Measurements from ENCODE around the gene MEIS3. TPM values are rescaled to one million over a fixed set of nuclear protein-coding genes. Genes with fewer than 3 reads are reported as not detected.

The MEIS3 gene
- total RNA-seq, 2 experiments from 2014 or later: 0.47 TPM; not detected in 1

- intact Hi-C loops (cut with DNase I, micrococcal nuclease): no loop called here
- Histone ChIP-seq H3K27ac (ENCODE audit: low read depth in 1 of 2, low read length in 2 of 2) (no peak overlapping the region), H3K4me3 (ENCODE audit: low read length) (no peak overlapping the region), H3K36me3 (ENCODE audit: insufficient read depth, low read length) (no peaks in the 10 kb centered on the region), H3K4me1 (ENCODE audit: insufficient read depth, low read length) (peaks cover 40% of the 10 kb centered on the region), H3K27me3 (ENCODE audit: control insufficient read depth in 1 of 2, insufficient read depth in 2 of 2, low read length in 2 of 2) (peaks cover 49 to 57% of the 10 kb centered on the region in 2 experiments), H3K9me3 (ENCODE audit: control insufficient read depth in 1 of 2, insufficient read depth in 1 of 2, low read length in 2 of 2) (peaks cover 0 to 30% of the 10 kb centered on the region in 2 experiments)
- H3K9me3 Mint-ChIP-seq: no peaks in the 10 kb centered on the region
- no peak for TF ChIP-seq CTCF (IDR thresholded peaks at IDR 0.05)
- ATAC-seq (ENCODE audit: poor library complexity) (no peak), DNase-seq (no peak)
- ChIA-PET POLR2A (no interaction called here), CTCF (no interaction called here)
- peaks cover 72% of the 10 kb centered on the region for H3K27me3 Mint-ChIP-seq
- peaks cover 38% of the 10 kb centered on the region for H3K4me1 Mint-ChIP-seq (ENCODE audit: low read depth)
- H3K36me3 Mint-ChIP-seq (ENCODE audit: low read depth): no peaks in the 10 kb centered on the region
- no peak overlapping the region for H3K4me3 Mint-ChIP-seq
- H3K27ac Mint-ChIP-seq: no peak overlapping the region
These were observed 2.7 kb downstream of the MEIS3 start for GRCh38 chr19:47416643-47416985.

- H3K27ac ChIP-seq (ENCODE audit: low read depth in 1 of 2, low read length in 2 of 2): no peak overlapping the region
- no peaks in the 10 kb centered on the region for H3K9me3 Mint-ChIP-seq
- peaks cover 67% of the 10 kb centered on the region for H3K27me3 Mint-ChIP-seq
- peaks cover 33% of the 10 kb centered on the region for H3K4me1 Mint-ChIP-seq (ENCODE audit: low read depth)
- no peak for TF ChIP-seq CTCF (IDR thresholded peaks at IDR 0.05)
- no peak overlapping the region for H3K4me3 Mint-ChIP-seq
- ChIA-PET POLR2A (no interaction called here), CTCF (no interaction called here)
- DNase-seq (no peak), ATAC-seq (ENCODE audit: poor library complexity) (no peak)
- no peak overlapping the region for H3K27ac Mint-ChIP-seq
- H3K4me3 ChIP-seq (ENCODE audit: low read length): no peak overlapping the region
- peaks cover 44 to 52% of the 10 kb centered on the region in 2 experiments for H3K27me3 ChIP-seq (ENCODE audit: control insufficient read depth in 1 of 2, insufficient read depth in 2 of 2, low read length in 2 of 2)
- H3K36me3 ChIP-seq (ENCODE audit: insufficient read depth, low read length): no peaks in the 10 kb centered on the region
- H3K4me1 ChIP-seq (ENCODE audit: insufficient read depth, low read length): peaks cover 36% of the 10 kb centered on the region
- no peaks in the 10 kb centered on the region for H3K36me3 Mint-ChIP-seq (ENCODE audit: low read depth)
- peaks cover 0 to 27% of the 10 kb centered on the region in 2 experiments for H3K9me3 ChIP-seq (ENCODE audit: control insufficient read depth in 1 of 2, insufficient read depth in 1 of 2, low read length in 2 of 2)
- intact Hi-C loops (cut with DNase I, micrococcal nuclease): no loop called here
These were observed 3.2 kb downstream of the MEIS3 start for GRCh38 chr19:47415953-47416642.

- POLR2A ChIA-PET: no interaction called here
- CTCF ChIA-PET: interaction anchor here (1.0 kb wide), 1 partner anchor 66 kb away, joined by 3 read pairs; no protein-coding TSS in a partner anchor
- no peak overlapping the region for H3K4me3 Mint-ChIP-seq
These were observed 4.9 kb downstream of the MEIS3 start for GRCh38 chr19:47414469-47414868.

More at GRCh38 chr19:47414469-47414868, 4.9 kb downstream of the MEIS3 start:
- Histone ChIP-seq H3K27me3 (ENCODE audit: control insufficient read depth in 1 of 2, insufficient read depth in 2 of 2, low read length in 2 of 2) (peaks cover 28 to 36% of the 10 kb centered on the region in 2 experiments), H3K4me3 (ENCODE audit: low read length) (no peak overlapping the region), H3K36me3 (ENCODE audit: insufficient read depth, low read length) (no peaks in the 10 kb centered on the region), H3K9me3 (ENCODE audit: control insufficient read depth in 1 of 2, insufficient read depth in 1 of 2, low read length in 2 of 2) (peaks cover 0 to 13% of the 10 kb centered on the region in 2 experiments), H3K27ac (ENCODE audit: low read depth in 1 of 2, low read length in 2 of 2) (no peak overlapping the region), H3K4me1 (ENCODE audit: insufficient read depth, low read length) (peaks cover 21% of the 10 kb centered on the region)
- ATAC-seq (ENCODE audit: poor library complexity) (no peak), DNase-seq (no peak)
- intact Hi-C loops (cut with DNase I, micrococcal nuclease): no loop called here
- Mint-ChIP-seq H3K27me3 (peaks cover 51% of the 10 kb centered on the region), H3K27ac (no peak overlapping the region), H3K9me3 (no peaks in the 10 kb centered on the region), H3K36me3 (ENCODE audit: low read depth) (no peaks in the 10 kb centered on the region), H3K4me1 (ENCODE audit: low read depth) (peaks cover 20% of the 10 kb centered on the region)
- TF ChIP-seq CTCF (IDR thresholded peaks at IDR 0.05): no peak

Measured in CD4-positive, alpha-beta T cell (primary cell).